Measurements from ENCODE around the gene RARB.

RARB gene

DNA sequence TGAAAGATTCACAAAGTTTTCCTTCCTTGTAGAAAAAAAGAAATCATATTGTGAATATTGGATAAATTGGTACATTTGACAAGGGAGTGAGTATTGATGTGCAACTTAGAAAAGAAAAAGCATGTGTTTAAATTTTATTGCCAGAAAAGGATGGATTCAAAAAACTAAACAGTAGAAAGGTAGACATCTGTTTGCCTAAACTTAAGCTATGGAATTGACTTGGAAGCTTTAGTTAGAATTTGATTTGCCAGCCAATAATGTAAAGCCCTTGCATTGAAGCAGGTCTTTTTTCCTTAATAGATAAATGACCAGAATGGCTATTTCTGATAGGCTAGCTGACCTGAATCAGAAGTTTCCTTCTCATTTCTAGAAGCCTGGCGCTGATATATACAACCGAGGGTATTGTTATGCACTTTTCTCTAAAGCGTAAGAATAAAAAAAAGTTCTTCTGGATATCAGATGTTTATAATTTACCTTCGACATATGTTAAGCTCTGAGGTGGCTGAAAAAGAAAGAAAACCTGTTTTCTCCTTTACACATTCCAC, 4.2 kb downstream of the RARB start:
- H3K4me3 ChIP-seq (ENCODE audit: control insufficient read depth, low read depth, low read length), result no peak overlapping the region
- DNase-seq (ENCODE audit: low read depth), result no peak
- TF ChIP-seq, protein P1, sequence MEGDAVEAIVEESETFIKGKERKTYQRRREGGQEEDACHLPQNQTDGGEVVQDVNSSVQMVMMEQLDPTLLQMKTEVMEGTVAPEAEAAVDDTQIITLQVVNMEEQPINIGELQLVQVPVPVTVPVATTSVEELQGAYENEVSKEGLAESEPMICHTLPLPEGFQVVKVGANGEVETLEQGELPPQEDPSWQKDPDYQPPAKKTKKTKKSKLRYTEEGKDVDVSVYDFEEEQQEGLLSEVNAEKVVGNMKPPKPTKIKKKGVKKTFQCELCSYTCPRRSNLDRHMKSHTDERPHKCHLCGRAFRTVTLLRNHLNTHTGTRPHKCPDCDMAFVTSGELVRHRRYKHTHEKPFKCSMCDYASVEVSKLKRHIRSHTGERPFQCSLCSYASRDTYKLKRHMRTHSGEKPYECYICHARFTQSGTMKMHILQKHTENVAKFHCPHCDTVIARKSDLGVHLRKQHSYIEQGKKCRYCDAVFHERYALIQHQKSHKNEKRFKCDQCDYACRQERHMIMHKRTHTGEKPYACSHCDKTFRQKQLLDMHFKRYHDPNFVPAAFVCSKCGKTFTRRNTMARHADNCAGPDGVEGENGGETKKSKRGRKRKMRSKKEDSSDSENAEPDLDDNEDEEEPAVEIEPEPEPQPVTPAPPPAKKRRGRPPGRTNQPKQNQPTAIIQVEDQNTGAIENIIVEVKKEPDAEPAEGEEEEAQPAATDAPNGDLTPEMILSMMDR (IDR thresholded peaks at IDR 0.05; ENCODE audit: control insufficient read depth, insufficient read depth, low read depth, low read length, missing control alignments), result no peak

DNA sequence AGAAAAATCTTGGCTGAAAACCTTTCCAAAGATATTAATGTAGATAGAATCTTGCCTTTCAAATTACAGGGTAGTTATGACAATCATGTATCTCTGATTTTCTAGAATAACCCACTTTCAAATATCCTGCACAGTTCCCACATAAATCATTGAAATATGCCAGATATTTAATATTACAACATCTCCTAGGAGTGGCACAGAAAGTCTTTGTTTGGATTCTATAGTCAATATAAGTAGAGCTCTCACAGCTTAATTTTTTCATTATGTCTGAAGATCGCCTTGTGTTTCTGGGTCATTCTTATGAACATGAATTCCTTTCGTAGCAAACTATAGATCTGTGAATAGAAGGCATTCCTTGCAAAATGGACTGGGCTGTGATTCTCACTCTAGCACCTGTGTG, 5.0 kb downstream of the RARB start:
- TF ChIP-seq, protein P1 (IDR thresholded peaks at IDR 0.05; ENCODE audit: control insufficient read depth, insufficient read depth, low read depth, low read length, missing control alignments), result no peak
- DNase-seq (ENCODE audit: low read depth), result no peak

DNA sequence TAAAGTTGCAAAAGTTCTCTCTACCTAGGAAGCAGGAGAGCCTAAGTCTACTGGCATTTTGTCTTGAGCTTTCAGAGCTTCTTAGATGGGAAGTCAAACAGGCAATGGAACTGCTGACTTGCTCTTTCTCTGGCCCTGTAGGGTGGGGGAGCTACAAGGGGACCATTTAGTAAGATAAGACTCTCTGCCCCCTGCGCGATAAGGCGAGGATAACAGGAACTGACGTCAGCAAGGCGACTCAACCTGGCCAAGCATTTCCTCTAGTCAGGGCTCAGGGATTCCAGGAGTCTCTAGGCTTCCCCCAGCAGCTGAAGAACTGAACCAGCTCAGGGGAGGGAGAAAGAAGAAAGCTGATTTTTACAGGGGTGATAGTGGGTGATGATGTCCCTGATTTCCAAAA, 5.8 kb downstream of the RARB start:
- no peak overlapping the region for H3K4me3 ChIP-seq (ENCODE audit: control insufficient read depth, low read depth, low read length)
- DNase-seq (ENCODE audit: low read depth), result no peak
- TF ChIP-seq, protein P1 (IDR thresholded peaks at IDR 0.05; ENCODE audit: control insufficient read depth, insufficient read depth, low read depth, low read length, missing control alignments), result no peak

More for the DNA sequence above, 5.0 kb downstream of the RARB start:
- no peak overlapping the region for H3K4me3 ChIP-seq (ENCODE audit: control insufficient read depth, low read depth, low read length)

DNA sequence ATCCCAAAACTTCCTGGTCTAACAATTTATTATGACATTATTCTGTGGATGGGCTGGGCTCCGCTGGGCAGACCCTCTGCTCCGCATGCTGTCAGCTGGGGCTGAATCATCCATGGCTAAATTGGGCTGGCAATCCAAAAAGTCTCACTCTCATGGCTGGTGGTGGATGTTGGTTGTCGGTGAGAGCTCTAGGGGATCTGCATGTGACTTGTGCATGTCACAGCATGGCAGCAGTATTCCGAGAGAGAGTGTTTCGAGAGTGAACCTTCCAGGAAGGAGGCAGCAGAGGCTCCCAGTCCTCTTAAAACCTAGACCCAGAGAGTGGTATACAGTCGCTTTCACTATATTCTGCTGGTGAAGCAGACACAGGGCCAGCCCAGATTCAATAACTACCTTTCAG, 9.9 kb downstream of the RARB start:
- TF ChIP-seq, protein P1 (IDR thresholded peaks at IDR 0.05; ENCODE audit: control insufficient read depth, insufficient read depth, low read depth, low read length, missing control alignments), result no peak
- no peak for DNase-seq (ENCODE audit: low read depth)
- no peak overlapping the region for H3K4me3 ChIP-seq (ENCODE audit: control insufficient read depth, low read depth, low read length)

DNA sequence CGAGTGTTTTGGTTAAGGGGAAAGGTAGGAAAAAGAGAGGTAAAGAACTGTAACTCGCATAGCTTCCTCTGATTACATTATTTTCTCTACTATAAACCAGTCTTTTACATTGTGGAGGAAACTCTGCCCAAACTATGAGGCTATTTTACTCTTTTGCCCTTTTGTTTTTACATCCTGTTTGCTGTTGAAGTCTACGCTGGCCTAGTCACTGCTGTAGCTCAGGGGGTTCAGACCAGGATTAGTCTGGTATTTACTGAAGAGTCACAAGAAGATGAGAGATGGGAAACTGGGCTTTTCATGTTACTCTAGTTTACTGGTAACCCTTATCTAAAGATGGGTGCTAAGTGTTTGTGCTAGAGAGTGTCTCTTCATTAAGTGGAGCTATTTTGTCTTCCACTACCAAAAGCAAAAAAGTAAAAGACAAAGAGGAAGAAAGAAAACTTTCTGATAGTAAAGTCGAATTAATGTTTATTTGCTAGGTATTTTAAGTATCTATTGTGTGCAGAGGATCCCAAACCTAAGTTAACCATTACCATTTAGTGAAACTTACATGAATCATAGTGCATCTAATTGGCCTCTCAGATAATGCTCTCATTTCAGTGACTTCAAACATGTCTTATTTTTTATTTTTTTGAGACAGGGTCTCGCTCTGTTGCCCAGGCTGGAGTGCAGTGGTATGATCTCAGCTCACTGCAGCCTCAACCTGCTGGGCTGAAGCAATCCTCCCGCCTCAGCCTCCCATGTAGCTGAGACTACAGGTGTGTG, 10.9 kb downstream of the RARB start:
- TF ChIP-seq, protein P1 (IDR thresholded peaks at IDR 0.05; ENCODE audit: control insufficient read depth, insufficient read depth, low read depth, low read length, missing control alignments), result no peak
- DNase-seq (ENCODE audit: low read depth), result no peak
- H3K4me3 ChIP-seq (ENCODE audit: control insufficient read depth, low read depth, low read length), result no peak overlapping the region

DNA sequence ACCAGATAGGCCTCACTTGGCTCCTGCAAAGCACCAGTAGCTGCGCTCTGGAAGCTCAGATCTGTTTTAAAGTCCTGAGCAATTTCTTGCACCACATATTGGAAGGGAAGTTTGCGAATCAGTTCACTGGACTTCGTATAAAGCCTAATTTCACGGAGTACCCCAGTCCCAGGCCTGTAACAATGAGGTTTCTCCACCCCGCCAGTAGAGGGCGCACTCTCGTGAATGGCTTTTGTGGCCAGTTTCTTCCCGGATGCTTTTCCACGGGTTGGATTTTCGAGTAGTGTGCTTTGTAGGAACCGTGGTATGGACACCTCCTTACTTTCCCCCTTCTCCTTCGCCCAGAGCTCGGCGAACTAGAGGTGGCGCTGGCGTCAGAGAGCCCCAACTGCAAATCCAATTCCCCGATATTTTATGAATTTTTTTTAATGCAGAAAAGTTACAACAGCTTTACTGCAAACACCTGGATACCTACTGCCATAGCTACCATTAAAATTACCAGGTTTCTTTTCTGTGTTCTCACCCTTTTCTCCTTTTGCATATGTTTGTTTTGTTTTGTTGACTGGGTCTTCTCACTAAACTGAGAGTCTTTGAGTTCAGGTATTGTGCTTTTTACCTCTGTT, 13.3 kb downstream of the RARB start:
- TF ChIP-seq, protein P1 (IDR thresholded peaks at IDR 0.05; ENCODE audit: control insufficient read depth, insufficient read depth, low read depth, low read length, missing control alignments), result peak; percentile 54
- no peak for DNase-seq (ENCODE audit: low read depth)
- H3K4me3 ChIP-seq (ENCODE audit: control insufficient read depth, low read depth, low read length), result no peak overlapping the region
